GM12878 (cell line): ENCODE results near the gene ARHGAP30. TPM values are rescaled to one million over a fixed set of nuclear protein-coding genes. Genes with fewer than 3 reads are reported as not detected.
A peak's percentile ranks its signal among the peaks of the same experiment; 100 is the strongest.

ENCODE experiments used
- BCL11A ChIP-seq: IDR thresholded peaks from 2 replicates; pipeline ENCODE4 v1.6.1; 2011; ENCODE audit warnings: low read depth, low read length
- BHLHE40 ChIP-seq, 2 experiments: fragments of 450-650 bp in 1 of 2; IDR thresholded peaks; 2 replicates each; pipeline ENCODE4 v1.6.1; 2011 to 2017; ENCODE audit warnings: low read depth in 2 of 2, borderline replicate concordance in 1 of 2, improper control_type of control experiment in 1 of 2, low read length in 1 of 2, mild to moderate bottlenecking in 1 of 2
- CBX3 ChIP-seq: fragments of 200-600 bp; sonication (generic); IDR thresholded peaks from 2 replicates; pipeline ENCODE4 v1.6.1; 2016; ENCODE audit warnings: low read depth, borderline replicate concordance
- EED ChIP-seq: sonication (generic); IDR thresholded peaks from 2 replicates; pipeline ENCODE4 v1.6.1; 2016; ENCODE audit warnings: antibody characterized with exemption, low read depth
- EGR1 ChIP-seq, 2 experiments: IDR thresholded peaks; 1 replicate in 1 of 2; 2 replicates in 1 of 2; pipeline ENCODE4 v1.6.1; 2011 to 2012; ENCODE audit warnings: low read depth in 2 of 2, low read length in 2 of 2, borderline replicate concordance in 1 of 2, mild to moderate bottlenecking in 1 of 2, moderate library complexity in 1 of 2
- EP300 ChIP-seq, 2 experiments: fragments of 150-350 bp in 1 of 2; IDR thresholded peaks; 2 replicates each; pipeline ENCODE4 v1.6.1; 2011 to 2012; ENCODE audit warnings: low read depth in 2 of 2, low read length in 2 of 2, borderline replicate concordance in 1 of 2, improper control_type of control experiment in 1 of 2, inconsistent platforms in 1 of 2; ENCODE audit not compliant: control insufficient read depth in 1 of 2
- GATAD2B ChIP-seq: fragments of 450-650 bp; conservative IDR thresholded peaks from 2 replicates; pipeline ENCODE4 v1.6.1; 2017; ENCODE audit warnings: low read depth, mild to moderate bottlenecking, moderate library complexity
- JUNB ChIP-seq: IDR thresholded peaks from 2 replicates; pipeline ENCODE4 v1.6.1; 2016; ENCODE audit warnings: antibody characterized with exemption, mild to moderate bottlenecking
- MTA2 ChIP-seq: fragments of 450-650 bp; IDR thresholded peaks from 2 replicates; pipeline ENCODE4 v1.6.1; 2016; ENCODE audit warnings: low read depth, mild to moderate bottlenecking, moderate library complexity
- MTA3 ChIP-seq: IDR thresholded peaks from 2 replicates; pipeline ENCODE4 v1.6.1; 2012; ENCODE audit warnings: low read length, inconsistent platforms, borderline replicate concordance
- MYB ChIP-seq: fragments of 150-350 bp; IDR thresholded peaks from 2 replicates; pipeline ENCODE4 v1.6.1; 2014; ENCODE audit warnings: mild to moderate bottlenecking, low read depth, low read length, borderline replicate concordance
- NBN ChIP-seq: fragments of 450-650 bp; IDR thresholded peaks from 2 replicates; pipeline ENCODE4 v1.6.1; 2016
- NFYA ChIP-seq: IDR thresholded peaks from 2 replicates; pipeline ENCODE4 v1.6.1; 2011; ENCODE audit warnings: low read depth, mild to moderate bottlenecking, low read length, improper control_type of control experiment, borderline replicate concordance
- NFYB ChIP-seq: IDR thresholded peaks from 2 replicates; pipeline ENCODE4 v1.6.1; 2011; ENCODE audit warnings: low read depth, mild to moderate bottlenecking, low read length, improper control_type of control experiment, moderate library complexity; ENCODE audit not compliant: insufficient read depth
- NR2C2 ChIP-seq: IDR thresholded peaks from 2 replicates; pipeline ENCODE4 v1.6.1; 2011; ENCODE audit warnings: borderline replicate concordance, low read depth; ENCODE audit not compliant: control insufficient read depth, insufficient read length
- NR2F1 ChIP-seq: fragments of 450-650 bp; conservative IDR thresholded peaks from 2 replicates; pipeline ENCODE4 v1.6.1; 2017; ENCODE audit warnings: mild to moderate bottlenecking
- POLR2A ChIP-seq: IDR thresholded peaks from 2 replicates; pipeline ENCODE4 v1.6.1; 2011; ENCODE audit warnings: low read depth, mild to moderate bottlenecking, low read length
- SMC3 ChIP-seq: IDR thresholded peaks from 2 replicates; pipeline ENCODE4 v1.6.1; 2011; ENCODE audit warnings: low read length, improper control_type of control experiment, borderline replicate concordance
- SRF ChIP-seq, 2 experiments: IDR thresholded peaks; 2 replicates each; pipeline ENCODE4 v1.6.1; 2011; ENCODE audit warnings: low read depth in 2 of 2, low read length in 2 of 2, mild to moderate bottlenecking in 1 of 2, moderate library complexity in 1 of 2
- TCF7 ChIP-seq: IDR thresholded peaks from 2 replicates; pipeline ENCODE4 v1.6.1; 2014; ENCODE audit warnings: antibody characterized with exemption, borderline replicate concordance
- YY1 ChIP-seq: IDR thresholded peaks from 2 replicates; pipeline ENCODE4 v1.6.1; 2011; ENCODE audit warnings: low read depth, mild to moderate bottlenecking, low read length
- ZNF622 ChIP-seq: fragments of 450-650 bp; IDR thresholded peaks from 2 replicates; pipeline ENCODE4 v1.6.1; 2017; ENCODE audit warnings: mild to moderate bottlenecking, inconsistent platforms
- polyA plus RNA-seq, 11 experiments: library from polyadenylated mRNA; depleted of rRNA in 4 of 11; unstranded in 6 of 11; stranded (reverse) in 5 of 11; fragments of >200 nt; fragmentation: Nextera tagmentation in 4 of 11; fragmentation: Illumina TruSeq in 1 of 11; extraction: Ambion mirVana in 4 of 11; extraction: Trizol in 1 of 11; gene quantifications; 1 replicate in 1 of 11; 2 replicates in 10 of 11; pipeline versions ENCODE4 v1.2.1 to v1.2.3, GENCODE V29; 2011 to 2016; ENCODE audit warnings: inconsistent platforms in 2 of 11, missing spikeins in 2 of 11, low read depth in 1 of 11
- total RNA-seq, 4 experiments: library from RNA; depleted of rRNA in 3 of 4; stranded (reverse); fragments of >200 nt in 3 of 4; fragmentation: Illumina TruSeq in 1 of 4; extraction: Trizol in 1 of 4; gene quantifications; 2 replicates each; pipeline versions ENCODE4 v1.2.1 to v1.2.3, GENCODE V29; 2013 to 2021
- TF ChIP-seq, protein P1 (sequence below): IDR thresholded peaks from 2 replicates; pipeline ENCODE4 v1.6.1; 2012; ENCODE audit warnings: improper control_type of control experiment, low read depth, low read length; ENCODE audit not compliant: insufficient replicate concordance
- TF ChIP-seq, protein P2 (sequence below): fragments of 450-650 bp; IDR thresholded peaks from 2 replicates; pipeline ENCODE4 v1.6.1; 2014; ENCODE audit warnings: mild to moderate bottlenecking

The ARHGAP30 gene
- total and polyA plus RNA-seq, 10 of the 15 experiments (the other 5 are each of a cell fraction or from before 2014, with no cell fraction given): 12.9 to 143 (median 76.3) TPM

GRCh38 chr1:161013488-161014230 is 56.0 kb downstream of the ARHGAP30 start (continued):
- TF ChIP-seq EP300 (IDR thresholded peaks at IDR 0.05; ENCODE audit: borderline replicate concordance in 1 of 2, control insufficient read depth in 1 of 2, low read depth in 2 of 2, low read length in 2 of 2) (peak in 1 of 2 experiments; percentile 39; a peak in 1 of 4 replicates), POLR2A (peak; percentile 74), MTA2 (0 out of 2 replicates have a peak, but pooled peaks have one; percentile 65), BCL11A (0 out of 2 replicates have a peak, but pooled peaks have one; percentile 24), SMC3 (no peak), MYB (no peak), EGR1 (IDR thresholded peaks at IDR 0.05; ENCODE audit: borderline replicate concordance in 1 of 2, low read depth in 2 of 2, low read length in 2 of 2) (peak in 1 of 2 experiments; percentile 57; a peak in 1 of 3 replicates), ZNF622 (no peak), BHLHE40 (IDR thresholded peaks at IDR 0.05; ENCODE audit: borderline replicate concordance in 1 of 2, low read depth in 2 of 2, low read length in 1 of 2) (peak in 1 of 2 experiments; percentile 36; a peak in 1 of 4 replicates), NFYB (no peak), NFYA (no peak), NBN (peak; percentile 90; the same call in 1 of the 2 replicates), JUNB (peak; percentile 36; the same call in 1 of the 2 replicates), EED (peak; percentile 95), MTA3 (peak; percentile 27; the same call in 1 of the 2 replicates), CBX3 (no peak), NR2F1 (peak; percentile 62), SRF (IDR thresholded peaks at IDR 0.05; ENCODE audit: low read depth in 2 of 2, low read length in 2 of 2) (no peak), GATAD2B (peak; percentile 75; the same call in 1 of the 2 replicates), YY1 (peak; percentile 26; the same call in 1 of the 2 replicates), NR2C2 (no peak), TCF7 (peak; percentile 21; the same call in 1 of the 2 replicates)
- TF ChIP-seq, protein P1, sequence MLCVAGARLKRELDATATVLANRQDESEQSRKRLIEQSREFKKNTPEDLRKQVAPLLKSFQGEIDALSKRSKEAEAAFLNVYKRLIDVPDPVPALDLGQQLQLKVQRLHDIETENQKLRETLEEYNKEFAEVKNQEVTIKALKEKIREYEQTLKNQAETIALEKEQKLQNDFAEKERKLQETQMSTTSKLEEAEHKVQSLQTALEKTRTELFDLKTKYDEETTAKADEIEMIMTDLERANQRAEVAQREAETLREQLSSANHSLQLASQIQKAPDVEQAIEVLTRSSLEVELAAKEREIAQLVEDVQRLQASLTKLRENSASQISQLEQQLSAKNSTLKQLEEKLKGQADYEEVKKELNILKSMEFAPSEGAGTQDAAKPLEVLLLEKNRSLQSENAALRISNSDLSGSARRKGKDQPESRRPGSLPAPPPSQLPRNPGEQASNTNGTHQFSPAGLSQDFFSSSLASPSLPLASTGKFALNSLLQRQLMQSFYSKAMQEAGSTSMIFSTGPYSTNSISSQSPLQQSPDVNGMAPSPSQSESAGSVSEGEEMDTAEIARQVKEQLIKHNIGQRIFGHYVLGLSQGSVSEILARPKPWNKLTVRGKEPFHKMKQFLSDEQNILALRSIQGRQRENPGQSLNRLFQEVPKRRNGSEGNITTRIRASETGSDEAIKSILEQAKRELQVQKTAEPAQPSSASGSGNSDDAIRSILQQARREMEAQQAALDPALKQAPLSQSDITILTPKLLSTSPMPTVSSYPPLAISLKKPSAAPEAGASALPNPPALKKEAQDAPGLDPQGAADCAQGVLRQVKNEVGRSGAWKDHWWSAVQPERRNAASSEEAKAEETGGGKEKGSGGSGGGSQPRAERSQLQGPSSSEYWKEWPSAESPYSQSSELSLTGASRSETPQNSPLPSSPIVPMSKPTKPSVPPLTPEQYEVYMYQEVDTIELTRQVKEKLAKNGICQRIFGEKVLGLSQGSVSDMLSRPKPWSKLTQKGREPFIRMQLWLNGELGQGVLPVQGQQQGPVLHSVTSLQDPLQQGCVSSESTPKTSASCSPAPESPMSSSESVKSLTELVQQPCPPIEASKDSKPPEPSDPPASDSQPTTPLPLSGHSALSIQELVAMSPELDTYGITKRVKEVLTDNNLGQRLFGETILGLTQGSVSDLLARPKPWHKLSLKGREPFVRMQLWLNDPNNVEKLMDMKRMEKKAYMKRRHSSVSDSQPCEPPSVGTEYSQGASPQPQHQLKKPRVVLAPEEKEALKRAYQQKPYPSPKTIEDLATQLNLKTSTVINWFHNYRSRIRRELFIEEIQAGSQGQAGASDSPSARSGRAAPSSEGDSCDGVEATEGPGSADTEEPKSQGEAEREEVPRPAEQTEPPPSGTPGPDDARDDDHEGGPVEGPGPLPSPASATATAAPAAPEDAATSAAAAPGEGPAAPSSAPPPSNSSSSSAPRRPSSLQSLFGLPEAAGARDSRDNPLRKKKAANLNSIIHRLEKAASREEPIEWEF: peak; percentile 58
- TF ChIP-seq, protein P2, sequence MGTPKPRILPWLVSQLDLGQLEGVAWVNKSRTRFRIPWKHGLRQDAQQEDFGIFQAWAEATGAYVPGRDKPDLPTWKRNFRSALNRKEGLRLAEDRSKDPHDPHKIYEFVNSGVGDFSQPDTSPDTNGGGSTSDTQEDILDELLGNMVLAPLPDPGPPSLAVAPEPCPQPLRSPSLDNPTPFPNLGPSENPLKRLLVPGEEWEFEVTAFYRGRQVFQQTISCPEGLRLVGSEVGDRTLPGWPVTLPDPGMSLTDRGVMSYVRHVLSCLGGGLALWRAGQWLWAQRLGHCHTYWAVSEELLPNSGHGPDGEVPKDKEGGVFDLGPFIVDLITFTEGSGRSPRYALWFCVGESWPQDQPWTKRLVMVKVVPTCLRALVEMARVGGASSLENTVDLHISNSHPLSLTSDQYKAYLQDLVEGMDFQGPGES: no peak
